Epithelial cell of proximal tubule (primary cell): ENCODE data around the gene ZNF554. TPM values are rescaled to one million over a fixed set of nuclear protein-coding genes. Genes with fewer than 3 reads are reported as not detected.
"Not testable (repeated sequence)": the region's sequence is repeated elsewhere in the genome, so short reads cannot be mapped to it uniquely, and the experiment has no call there.

Experiments
- DNase-seq: peaks from one replicate; pipeline ENCODE4 v3.0.0-alpha.2; 2011; ENCODE audit warnings: low read depth
- H3K4me3 ChIP-seq: 2 replicates; pipeline ENCODE4 v1.5.1; 2011; ENCODE audit warnings: low read depth, mild to moderate bottlenecking, low read length
- total RNA-seq: library from RNA; depleted of rRNA; stranded (reverse); fragments of >200 nt; gene quantifications from 2 replicates; pipeline ENCODE4 v1.2.3, GENCODE V29; 2015
- TF ChIP-seq, protein P1 (sequence below): conservative IDR thresholded peaks from 2 replicates; pipeline ENCODE4 v1.5.1; 2012; ENCODE audit warnings: low read depth, mild to moderate bottlenecking, low read length

Gene ZNF554
- total RNA-seq, 1 donor from 2014 or later = 2.5 TPM

DNA sequence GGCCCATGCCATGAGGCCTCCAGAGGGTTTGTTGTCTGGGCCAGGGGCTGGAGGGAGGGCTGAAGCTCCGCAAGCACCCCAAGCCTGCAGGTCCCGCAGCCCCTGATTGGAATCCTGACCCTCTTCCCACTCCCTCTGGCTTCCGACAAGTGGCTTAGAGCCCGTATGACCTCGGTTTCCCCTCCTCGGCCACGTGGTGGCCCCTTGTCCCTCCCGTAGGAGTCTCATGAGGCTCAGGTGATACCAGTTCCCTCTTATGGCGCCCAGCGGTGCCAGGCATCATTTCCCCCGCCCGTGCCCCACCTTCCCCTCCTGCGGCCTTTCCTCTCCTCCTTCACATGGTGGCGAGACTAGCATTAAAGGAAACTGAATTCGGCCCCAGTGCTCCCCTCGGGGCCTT is 28.2 kb upstream of the ZNF554 start:
- no peak for DNase-seq
- TF ChIP-seq, protein P1, sequence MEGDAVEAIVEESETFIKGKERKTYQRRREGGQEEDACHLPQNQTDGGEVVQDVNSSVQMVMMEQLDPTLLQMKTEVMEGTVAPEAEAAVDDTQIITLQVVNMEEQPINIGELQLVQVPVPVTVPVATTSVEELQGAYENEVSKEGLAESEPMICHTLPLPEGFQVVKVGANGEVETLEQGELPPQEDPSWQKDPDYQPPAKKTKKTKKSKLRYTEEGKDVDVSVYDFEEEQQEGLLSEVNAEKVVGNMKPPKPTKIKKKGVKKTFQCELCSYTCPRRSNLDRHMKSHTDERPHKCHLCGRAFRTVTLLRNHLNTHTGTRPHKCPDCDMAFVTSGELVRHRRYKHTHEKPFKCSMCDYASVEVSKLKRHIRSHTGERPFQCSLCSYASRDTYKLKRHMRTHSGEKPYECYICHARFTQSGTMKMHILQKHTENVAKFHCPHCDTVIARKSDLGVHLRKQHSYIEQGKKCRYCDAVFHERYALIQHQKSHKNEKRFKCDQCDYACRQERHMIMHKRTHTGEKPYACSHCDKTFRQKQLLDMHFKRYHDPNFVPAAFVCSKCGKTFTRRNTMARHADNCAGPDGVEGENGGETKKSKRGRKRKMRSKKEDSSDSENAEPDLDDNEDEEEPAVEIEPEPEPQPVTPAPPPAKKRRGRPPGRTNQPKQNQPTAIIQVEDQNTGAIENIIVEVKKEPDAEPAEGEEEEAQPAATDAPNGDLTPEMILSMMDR = no peak
- no peak overlapping the region for H3K4me3 ChIP-seq

DNA sequence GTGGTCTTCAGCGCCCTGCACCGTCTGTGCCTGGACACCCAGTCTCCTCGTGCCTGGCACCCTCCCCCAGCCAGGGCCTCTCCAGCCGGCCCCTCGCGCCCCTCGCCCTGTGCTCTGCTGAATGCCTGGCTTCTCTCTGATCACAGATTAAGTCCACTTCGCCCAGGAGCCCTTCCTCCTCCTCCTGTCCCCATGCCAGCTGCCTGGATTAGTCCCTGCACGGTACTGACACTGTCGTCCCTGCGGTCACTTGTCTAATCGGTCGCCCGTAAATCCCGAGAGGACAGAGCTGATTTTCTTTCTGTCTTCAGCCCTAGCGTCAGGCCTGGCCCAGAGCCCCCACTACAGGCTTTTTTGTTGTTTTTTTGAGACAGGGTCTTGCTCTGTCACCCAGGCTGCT is 27.8 kb upstream of the ZNF554 start:
- no peak for DNase-seq
- TF ChIP-seq, protein P1 = no peak
- no peak overlapping the region for H3K4me3 ChIP-seq

DNA sequence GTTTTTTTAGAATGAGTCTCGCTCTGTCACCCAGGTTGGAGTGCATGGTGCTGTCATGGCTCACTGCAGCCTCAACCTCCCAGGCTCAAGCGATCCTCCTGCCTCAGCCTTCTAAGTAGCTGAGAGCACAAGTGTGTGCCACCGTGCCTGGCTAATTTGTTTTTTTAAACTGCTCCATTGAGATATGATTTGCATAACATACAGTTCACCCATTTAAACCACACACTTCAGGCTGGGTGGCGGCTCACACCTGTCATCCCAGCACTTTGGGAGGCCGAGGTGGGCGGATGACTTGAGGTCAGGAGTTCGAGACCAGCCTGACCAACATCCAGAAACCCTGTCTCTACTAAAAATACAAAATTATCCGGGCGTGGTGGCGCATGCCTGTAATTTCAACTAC is 27.0 kb upstream of the ZNF554 start:
- not testable (repeated sequence) for H3K4me3 ChIP-seq, DNase-seq

DNA sequence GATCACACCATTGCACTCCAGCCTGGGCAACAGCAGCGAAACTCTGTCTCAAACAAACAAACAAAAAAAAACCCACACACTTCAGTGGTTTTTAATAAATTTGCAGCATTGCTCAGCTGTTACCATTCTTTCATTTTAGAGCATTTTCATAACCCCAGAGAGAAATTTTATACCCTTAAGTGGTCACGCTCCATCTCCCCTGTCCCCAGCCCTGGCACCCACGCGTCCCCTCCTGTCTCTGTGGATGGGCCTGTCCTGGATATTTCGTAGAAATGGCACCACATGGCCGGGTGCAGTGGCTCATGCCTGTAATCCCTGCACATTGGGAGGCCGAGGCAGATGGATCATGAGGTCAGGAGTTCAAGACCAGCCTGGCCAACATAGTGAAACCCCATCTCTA is 26.5 kb upstream of the ZNF554 start:
- H3K4me3 ChIP-seq = no peak overlapping the region
- DNase-seq = no peak
- TF ChIP-seq, protein P1 = no peak

DNA sequence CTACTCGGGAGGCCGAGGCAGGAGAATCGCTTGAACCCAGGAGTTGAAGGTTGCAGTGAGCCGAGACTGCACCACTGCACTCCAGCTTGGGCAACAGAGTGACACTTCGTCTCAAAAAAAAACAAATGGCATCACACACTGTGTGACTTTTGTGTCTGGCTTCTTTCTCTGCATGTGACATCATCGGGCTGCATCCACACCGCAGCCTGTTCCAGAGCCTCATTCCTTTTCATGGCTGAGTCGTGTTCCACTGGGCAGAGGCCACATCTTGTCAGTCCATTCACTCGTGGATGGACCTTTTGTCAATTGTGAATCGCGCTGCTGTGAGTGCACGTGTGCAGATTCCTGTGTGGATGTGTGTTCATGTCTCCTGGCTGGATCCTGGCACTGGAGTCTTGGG is 26.1 kb upstream of the ZNF554 start:
- H3K4me3 ChIP-seq = no peak overlapping the region
- DNase-seq = no peak
- TF ChIP-seq, protein P1 = no peak

DNA sequence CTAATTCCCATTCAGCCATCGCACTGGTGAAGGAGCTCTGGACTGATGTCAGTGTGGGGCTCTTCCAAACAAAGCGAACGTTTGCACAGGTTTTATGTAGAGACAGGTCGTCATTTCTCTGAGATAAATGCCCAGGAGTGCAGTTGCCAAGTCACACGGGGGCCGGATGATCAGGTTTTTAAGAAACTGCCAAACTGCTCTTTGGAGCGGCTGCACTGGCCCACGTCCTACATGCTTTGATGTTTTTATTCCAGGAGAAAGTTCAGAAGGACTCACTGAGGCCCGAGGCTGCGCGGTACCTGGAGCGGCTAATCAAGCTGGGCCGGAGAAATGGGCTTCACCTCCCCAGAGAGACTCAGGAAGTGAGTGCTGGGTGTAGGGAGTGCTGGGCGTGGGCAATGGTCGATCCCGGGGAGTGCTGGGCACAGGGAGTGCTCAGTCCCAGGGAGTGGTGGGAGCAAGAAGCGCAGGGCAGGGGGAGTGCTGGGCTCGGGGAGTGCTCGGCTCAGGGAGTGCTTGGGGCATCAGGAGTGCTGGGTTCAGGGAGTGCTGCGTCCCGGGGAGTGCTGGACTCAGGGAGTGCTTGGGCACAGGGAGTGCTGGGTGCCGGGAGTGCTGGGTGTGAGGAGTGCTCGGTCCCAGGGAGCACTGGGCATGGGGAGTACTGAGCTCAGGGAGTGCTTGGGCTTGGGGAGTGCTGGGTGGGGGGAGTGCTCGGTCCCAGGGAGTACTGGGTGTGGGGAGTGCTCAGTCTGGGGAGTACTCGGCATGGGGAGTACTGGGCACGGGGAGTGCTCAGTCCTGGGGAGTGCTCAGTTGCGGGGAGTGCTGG is 23.6 kb upstream of the ZNF554 start:
- no peak overlapping the region for H3K4me3 ChIP-seq
- TF ChIP-seq, protein P1 = no peak
- DNase-seq = no peak

DNA sequence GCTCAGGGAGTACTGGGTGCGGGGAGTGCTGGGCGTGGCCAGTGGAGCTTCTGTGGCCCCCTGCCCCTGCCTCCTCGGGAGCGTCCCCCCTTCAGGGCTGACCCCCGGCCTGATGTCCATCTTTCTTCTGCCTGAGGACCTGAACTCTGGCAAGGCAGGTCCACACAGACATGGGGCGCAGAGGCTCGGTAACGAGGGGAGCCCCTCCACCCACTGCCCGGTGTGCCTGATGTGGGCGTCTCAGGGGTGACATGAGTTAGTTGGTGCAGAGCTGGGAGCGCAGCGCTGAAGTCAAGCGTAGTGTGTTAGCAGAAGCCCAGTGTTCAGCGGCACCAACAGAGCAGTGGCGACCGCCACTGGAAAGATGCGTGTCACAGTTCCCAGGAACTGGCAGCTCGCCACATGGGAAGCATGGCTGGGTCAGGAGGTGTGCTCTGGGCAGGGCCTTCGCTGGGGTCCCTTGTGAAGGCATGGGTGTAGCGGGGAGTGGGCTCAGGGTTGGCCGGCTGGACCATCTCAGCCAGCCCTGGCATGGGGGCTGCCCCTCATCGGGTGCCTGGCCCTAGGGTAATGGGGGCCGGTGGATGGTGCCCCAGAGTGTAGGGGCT is 22.9 kb upstream of the ZNF554 start:
- TF ChIP-seq, protein P1 = no peak

More for the DNA sequence above, 22.9 kb upstream of the ZNF554 start:
- DNase-seq = no peak
- no peak overlapping the region for H3K4me3 ChIP-seq
